HG03025 (cell line): ENCODE data around the gene PAPPA.
A peak's percentile ranks its signal among the peaks of the same experiment; 100 is the strongest.

Experiments
- ATAC-seq: cut with Tn5 transposase; IDR thresholded peaks from one replicate; pipeline ENCODE4 v1.9.1; 2021; ENCODE audit warnings: mild to moderate bottlenecking, moderate library complexity; ENCODE audit not compliant: unreplicated experiment, low FRiP score

Gene PAPPA

DNA sequence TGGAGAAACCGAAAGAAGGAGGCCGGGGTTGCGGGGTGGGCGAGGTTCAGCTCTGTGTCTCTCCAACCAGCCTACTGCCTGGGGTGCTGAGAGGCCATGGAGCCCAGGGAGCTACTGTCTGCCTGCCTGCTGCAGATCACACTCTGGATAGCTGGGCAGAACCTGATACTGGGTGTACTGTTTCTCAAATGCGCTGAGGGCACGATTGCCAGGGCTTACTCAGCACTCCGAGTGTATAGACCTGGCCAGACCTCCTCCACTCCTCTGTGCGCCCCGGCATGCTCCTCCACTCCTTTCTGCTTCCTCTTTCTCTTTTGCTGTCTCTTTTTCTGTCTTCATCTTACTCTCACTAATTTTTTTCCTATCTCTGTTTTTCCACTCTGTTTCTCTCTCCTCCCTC lies 215.1 kb downstream of the PAPPA start:
- ATAC-seq: no peak

- ATAC-seq: no peak
These were observed 216.1 kb downstream of the PAPPA start for GRCh38 chr9:116369706-116370105.

- no peak for ATAC-seq
These were observed 217.0 kb downstream of the PAPPA start for GRCh38 chr9:116370556-116370955.

DNA sequence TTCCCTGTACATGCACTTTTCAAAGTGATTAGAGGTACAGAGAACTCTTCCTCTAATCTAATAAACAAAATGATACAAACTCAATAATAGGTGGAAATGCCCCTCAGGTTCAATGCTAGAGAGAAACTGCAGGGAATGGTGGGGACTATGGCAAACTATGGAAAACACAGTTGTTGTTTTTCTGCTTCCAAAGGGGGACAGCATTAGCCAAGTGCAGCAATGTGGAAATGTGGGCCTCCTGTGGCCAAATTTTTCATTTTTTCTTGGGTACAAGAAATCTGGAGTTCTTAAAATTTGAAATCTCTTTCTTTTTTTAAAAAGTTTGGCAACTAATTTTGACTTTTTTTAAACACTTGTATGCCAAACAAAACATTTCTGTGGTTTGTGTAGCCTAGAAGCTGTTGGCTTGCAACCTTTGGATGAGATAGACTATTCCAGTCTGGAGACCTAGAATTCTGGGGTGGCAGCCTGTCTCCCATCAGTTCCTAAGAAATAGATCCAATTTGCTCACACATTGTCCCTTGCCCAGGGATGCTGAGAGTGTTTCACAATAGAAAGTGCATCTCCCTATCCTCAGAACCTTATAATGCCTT lies 218.6 kb downstream of the PAPPA start:
- ATAC-seq: no peak

DNA sequence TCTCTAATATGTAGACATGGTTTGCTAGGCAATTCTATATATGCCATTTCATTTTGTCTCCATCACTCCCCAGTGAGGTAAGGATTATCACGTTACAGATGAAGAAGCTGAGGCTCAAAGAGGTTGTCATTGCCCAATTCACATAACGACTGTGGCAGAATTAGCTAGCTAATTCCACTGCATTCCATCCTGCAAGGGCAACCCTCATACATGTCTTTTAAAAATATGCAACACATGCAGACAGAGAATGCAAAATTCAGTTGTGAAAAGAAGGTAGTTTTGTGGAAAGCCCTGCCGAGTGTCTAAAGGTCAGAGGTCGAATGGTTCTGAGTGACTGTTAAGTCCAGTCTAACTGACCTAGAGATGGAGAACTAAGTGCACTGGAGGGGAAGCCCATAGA lies 219.2 kb downstream of the PAPPA start:
- ATAC-seq: no peak

DNA sequence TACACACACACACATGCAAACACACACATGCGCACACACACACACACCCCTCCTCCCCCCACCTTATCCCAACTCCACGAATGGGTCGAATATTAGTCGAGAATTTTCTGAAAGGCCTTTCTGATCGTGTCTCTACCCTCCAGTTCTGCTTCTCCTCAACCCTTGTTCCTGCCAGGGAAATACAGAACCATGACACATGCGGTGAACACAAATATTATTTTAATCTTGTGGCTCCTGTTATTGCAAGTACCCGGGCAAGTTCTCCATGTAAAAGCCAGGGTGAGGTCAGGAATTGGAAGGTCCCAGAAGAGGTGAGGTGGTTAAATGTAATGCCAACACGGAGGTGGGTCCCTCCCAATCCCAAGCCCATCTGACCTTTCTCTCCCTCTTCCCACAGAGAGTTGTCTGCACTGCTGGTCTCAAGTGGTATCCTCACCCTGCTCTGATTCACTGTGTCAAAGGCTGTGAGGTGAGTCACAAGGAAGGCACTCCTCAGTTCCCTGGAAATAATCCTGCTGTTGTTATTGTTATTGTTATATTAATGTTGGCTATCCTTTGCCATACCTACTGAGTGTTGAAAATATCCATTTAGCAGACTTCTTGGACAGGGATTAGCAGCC lies 223.7 kb downstream of the PAPPA start:
- no peak for ATAC-seq

- ATAC-seq: no peak
These were observed 225.3 kb downstream of the PAPPA start for GRCh38 chr9:116378873-116379272.

GRCh38 chr9:116379821-116380220 lies 226.2 kb downstream of the PAPPA start:
- no peak for ATAC-seq

- ATAC-seq: no peak
These were observed 227.0 kb downstream of the PAPPA start for GRCh38 chr9:116380496-116380995.

DNA sequence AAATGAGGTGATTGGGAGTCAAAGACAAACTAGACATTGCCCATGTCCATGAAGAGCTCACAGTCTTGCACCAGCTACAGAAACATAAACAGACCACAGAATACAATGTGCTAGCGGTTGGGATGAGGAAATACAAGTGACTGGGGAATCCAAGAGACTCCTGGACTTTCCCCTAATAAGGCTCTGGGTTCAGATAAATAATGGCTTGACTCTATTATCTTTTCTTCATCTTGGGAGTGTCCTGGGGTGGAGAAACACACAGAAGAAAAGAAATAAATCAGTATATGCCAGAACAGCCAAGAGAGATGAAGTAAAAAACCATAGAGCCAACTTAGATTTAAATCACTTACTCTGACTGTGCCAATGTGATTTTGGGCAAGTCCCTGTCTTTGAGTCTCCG lies 227.8 kb downstream of the PAPPA start:
- ATAC-seq: no peak

DNA sequence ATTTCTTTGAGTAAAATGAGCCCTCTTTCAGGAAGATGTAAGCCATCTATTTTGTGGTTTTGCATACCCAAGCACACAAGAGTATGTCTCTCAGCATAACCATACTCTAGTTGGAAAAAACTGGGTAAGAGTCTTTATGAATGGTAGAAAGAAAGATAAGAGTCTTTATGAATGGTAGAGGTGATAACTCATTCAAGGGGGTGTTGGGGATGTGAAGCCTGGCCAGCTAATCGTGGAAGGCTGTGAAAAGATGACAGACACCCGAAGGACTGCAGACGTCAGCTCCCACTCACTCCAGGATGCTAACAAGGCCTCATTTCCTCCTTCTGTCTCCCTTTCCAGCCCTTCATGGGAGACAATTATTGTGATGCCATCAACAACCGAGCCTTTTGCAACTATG lies 228.5 kb downstream of the PAPPA start:
- ATAC-seq: no peak

DNA sequence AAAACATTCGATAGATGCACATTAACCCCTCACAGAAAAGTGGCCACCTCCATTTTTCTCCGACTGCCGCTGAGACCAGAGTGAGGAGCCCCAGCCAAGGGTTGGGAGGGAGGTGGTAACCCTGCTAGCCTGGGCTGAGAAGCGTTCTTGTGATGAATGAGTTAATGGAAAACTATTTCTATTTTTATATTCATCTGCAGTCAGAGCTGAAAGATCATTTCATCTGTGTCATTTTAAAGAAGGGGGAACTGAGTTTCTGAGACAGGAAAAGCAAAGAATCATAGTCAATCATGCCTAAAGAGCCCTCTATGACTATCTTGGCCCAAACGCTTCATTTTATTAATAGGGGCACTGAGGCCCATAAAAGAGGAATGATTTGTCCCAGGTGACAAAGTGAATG lies 229.5 kb downstream of the PAPPA start:
- ATAC-seq: no peak

DNA sequence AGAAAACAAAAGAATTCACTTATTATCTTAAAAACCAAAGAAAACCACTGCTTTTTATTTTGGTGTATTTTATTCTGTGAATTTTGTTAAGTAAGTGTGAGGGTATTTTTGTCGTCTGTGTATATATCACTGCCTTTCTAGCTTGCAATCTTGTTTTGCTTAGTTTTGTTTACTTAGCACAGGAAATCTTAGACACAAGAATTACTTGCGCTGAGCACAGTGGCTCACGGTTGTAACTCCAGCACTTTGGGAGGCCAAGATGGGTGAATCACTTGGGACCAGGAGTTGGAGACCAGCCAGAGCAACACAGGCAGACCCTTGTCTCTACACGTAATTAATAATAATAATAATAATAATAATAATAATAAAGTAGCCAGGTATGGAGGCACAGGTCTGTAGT lies 230.3 kb downstream of the PAPPA start:
- ATAC-seq: no peak

DNA sequence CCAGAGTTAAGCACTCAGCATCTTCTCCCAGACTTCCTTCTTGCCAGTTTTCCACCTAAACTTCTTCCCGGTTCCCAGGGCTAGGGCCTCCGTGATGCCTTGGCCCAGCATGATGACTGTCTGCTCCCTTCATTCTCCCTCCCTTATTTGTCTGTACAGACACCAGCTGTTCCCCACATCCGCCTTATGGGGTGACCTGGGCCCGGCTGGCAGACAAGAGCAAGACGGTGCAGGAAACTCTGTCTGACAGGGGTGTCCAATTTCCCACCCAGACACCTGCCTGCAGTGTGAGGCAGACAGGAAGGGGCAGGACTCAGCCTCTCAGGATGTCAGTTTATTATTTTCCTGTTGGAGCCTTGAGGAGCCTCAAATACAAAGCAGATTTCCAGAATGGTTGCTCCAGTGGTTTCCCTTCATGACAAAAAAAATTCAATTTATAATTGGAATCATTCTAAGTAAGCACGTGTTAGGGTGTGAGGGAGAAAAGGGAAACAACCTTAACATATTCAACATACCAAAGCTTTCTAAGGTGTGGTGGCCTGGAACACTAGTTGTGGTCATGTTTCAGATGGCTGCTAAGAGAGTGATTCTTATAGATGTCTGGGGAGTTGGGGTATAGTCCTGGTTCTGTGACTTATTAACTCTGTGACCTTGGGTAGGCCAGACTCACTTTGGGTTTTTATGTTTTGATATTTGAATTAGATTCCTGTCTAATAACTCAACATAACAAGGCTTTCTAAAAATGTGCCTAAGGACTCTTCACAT lies 234.5 kb downstream of the PAPPA start:
- no peak for ATAC-seq

- ATAC-seq: no peak
These were observed 236.1 kb downstream of the PAPPA start for GRCh38 chr9:116389541-116390302.

GRCh38 chr9:116390303-116391228 lies 237.0 kb downstream of the PAPPA start:
- peak; percentile 84 for ATAC-seq

DNA sequence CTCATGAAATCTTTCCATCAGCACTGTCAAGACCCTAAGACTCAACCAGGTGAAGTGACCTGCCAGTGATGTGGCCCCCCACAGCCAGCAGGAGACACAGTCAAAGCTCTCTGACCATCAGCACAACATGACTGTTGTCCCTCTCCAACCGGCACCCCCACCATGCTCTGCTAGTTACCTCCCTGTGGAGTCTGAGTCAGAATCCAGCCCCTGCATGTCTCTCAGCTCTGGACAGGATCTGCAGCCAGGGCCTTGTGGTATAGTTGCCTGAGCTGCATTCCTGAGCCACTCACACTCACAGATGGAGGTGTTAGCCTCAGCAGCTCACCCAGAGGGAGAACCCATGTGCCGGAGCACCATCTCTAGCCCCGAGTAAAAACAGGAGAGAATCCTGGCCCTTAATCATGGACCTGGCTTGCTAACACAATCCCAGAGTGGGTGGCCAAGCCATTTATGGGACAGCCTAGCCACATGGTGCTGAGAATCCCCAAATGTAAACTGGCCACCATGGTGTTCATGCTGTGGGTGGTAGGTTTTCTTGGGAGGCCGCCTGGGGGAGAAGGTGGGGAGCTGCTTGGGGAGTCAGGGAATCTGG lies 237.8 kb downstream of the PAPPA start:
- peak; percentile 2 for ATAC-seq

- ATAC-seq: no peak
These were observed 239.6 kb downstream of the PAPPA start for GRCh38 chr9:116393198-116393597.

DNA sequence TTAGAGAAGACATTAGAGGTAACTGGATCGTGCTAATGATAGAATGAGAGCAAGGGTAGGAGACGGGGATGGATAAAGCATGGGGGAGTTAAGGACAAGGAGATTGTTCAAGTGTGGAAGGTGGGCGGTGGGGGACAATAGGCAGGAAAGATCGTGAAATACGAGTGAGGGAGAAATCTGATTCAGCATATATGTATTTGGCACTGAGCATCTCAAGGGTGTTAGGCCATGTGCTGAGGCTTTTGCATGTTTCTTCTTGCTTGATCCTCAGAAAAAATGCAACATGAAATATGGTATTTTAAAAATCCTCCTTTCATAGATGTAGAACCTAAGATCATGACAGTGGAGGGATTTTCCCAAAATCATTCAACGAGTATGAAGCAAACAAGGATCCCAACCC lies 240.5 kb downstream of the PAPPA start:
- ATAC-seq: no peak
